ENCODE results near the gene TPD52L2. TPM values are rescaled to one million over a fixed set of nuclear protein-coding genes. Genes with fewer than 3 reads are reported as not detected.
"Not testable (repeated sequence)": the region's sequence is repeated elsewhere in the genome, so short reads cannot be mapped to it uniquely, and the experiment has no call there.

Gene TPD52L2
- polyA plus RNA-seq, 2 donors = 82.0 to 107 TPM

DNA sequence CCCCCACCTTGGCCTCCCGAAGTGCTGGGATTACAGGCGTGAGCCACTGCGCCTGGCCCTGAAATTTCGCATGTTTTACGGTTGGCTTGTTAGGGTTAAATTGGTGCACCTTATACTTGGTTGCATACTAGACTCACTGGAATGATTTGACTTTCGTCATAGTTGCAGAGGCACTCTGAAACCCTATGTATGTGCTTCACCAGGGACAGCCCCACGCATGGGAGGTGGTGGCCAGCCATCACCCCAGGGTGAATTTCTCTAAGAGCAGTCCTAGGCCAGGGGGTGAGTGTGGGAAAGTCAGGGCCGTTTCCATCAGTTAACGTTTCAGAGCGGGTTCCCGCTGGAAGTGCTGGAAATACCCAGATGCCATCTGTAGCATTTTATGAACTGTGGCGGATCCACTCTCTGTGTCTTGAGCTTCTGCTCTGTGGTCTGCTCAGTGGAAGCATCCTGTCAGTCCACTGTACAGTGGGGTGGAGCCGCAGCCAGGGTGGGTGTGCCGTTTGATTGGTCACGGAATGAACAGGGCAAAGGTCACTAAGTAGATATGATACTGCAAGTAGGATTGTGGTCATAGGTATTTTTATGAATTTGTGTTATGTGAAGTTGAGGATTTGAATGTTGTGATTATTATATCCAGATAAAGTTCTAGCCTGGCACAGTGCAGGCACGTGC, 43.1 kb downstream of the TPD52L2 start:
- Histone ChIP-seq H3K27ac (ENCODE audit: low read depth in 2 of 2, low read length in 1 of 2) (peak overlapping the region in 1 of 2 donors; percentile 28), H3K27me3 (ENCODE audit: control insufficient read depth in 1 of 2, insufficient read depth in 2 of 2, low read length in 2 of 2) (no peaks in the 10 kb centered on the region), H3K9me3 (ENCODE audit: control insufficient read depth in 2 of 2, insufficient read depth in 1 of 2, low read depth in 1 of 2, low read length in 1 of 2) (no peaks in the 10 kb centered on the region), H3K36me3 (ENCODE audit: control insufficient read depth in 2 of 2, insufficient read depth in 2 of 2, low read length in 1 of 2) (peaks cover 0 to 3% of the 10 kb centered on the region in 2 donors), H3K4me3 (ENCODE audit: low read depth in 1 of 2, low read length in 2 of 2) (no peak overlapping the region), H3K4me1 (ENCODE audit: control insufficient read depth in 2 of 2, insufficient read depth in 2 of 2, low read length in 1 of 2) (peaks cover 0 to 8% of the 10 kb centered on the region in 2 donors)
- WGBS, 2 donors = 63 to 76% methylated on average over 16 of the region's 16 CpGs

DNA sequence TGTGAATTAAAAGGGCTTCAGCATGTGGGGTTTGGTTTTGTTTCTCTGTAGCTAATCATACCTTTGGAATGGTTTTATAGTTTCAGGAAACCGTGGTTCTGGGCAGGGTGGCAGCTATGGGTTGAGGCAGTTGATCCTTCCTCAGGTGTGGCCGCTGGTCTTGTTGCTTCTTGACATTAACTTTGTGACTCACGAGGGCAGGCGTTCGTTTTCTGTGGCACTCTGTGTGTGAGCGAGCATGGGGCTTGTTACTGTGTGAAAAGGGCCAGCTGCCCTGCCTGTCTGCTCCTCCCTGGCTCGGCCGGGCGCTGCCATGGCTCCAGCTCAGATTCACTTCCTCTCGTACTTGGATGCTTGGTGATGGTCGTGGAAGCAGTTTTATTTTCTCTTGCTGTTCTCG, 46.1 kb downstream of the TPD52L2 start:
- peaks cover 0 to 3% of the 10 kb centered on the region in 2 donors for H3K36me3 ChIP-seq (ENCODE audit: control insufficient read depth in 2 of 2, insufficient read depth in 2 of 2, low read length in 1 of 2)
- peaks cover 0 to 8% of the 10 kb centered on the region in 2 donors for H3K4me1 ChIP-seq (ENCODE audit: control insufficient read depth in 2 of 2, insufficient read depth in 2 of 2, low read length in 1 of 2)
- no peak overlapping the region for H3K4me3 ChIP-seq (ENCODE audit: low read depth in 1 of 2, low read length in 2 of 2)
- no peaks in the 10 kb centered on the region for H3K27me3 ChIP-seq (ENCODE audit: control insufficient read depth in 1 of 2, insufficient read depth in 2 of 2, low read length in 2 of 2)
- WGBS, 2 donors = 24 to 34% methylated on average over 12 of the region's 12 CpGs
- no peaks in the 10 kb centered on the region for H3K9me3 ChIP-seq (ENCODE audit: control insufficient read depth in 2 of 2, insufficient read depth in 1 of 2, low read depth in 1 of 2, low read length in 1 of 2)
- H3K27ac ChIP-seq (ENCODE audit: low read depth in 2 of 2, low read length in 1 of 2) = peak overlapping the region; percentile 88 to 96

DNA sequence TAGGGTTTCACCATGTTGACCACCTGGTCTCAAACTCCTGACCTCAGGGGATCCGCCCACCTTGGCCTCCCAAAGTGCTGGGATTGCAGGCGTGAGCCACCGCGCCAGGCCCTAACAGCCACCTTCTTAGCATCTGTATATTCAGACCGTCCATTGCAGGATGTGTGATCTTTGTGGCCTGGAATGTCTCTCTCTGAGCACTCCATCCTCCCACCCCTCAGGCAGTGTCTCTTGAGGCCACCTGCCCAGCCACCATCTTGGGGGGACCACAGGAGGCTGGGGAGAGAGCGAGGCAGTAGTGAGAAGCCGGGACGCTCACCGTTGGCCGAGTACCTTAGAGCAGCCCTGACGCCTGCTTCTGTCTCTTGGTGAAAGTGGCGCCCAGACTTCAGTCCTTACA, 48.7 kb downstream of the TPD52L2 start:
- 96 to 97% methylated on average over 12 of the region's 12 CpGs for WGBS, 2 donors
- H3K4me1 ChIP-seq (ENCODE audit: control insufficient read depth in 2 of 2, insufficient read depth in 2 of 2, low read length in 1 of 2) = peaks cover 0 to 8% of the 10 kb centered on the region in 2 donors
- H3K27ac ChIP-seq (ENCODE audit: low read depth in 2 of 2, low read length in 1 of 2) = no peak overlapping the region
- H3K9me3 ChIP-seq (ENCODE audit: control insufficient read depth in 2 of 2, insufficient read depth in 1 of 2, low read depth in 1 of 2, low read length in 1 of 2) = no peaks in the 10 kb centered on the region
- no peak overlapping the region for H3K4me3 ChIP-seq (ENCODE audit: low read depth in 1 of 2, low read length in 2 of 2)
- H3K27me3 ChIP-seq (ENCODE audit: control insufficient read depth in 1 of 2, insufficient read depth in 2 of 2, low read length in 2 of 2) = no peaks in the 10 kb centered on the region
- peaks cover 0 to 5% of the 10 kb centered on the region in 2 donors for H3K36me3 ChIP-seq (ENCODE audit: control insufficient read depth in 2 of 2, insufficient read depth in 2 of 2, low read length in 1 of 2)

GRCh38 chr20:63915471-63915870, 50.4 kb downstream of the TPD52L2 start:
- no peaks in the 10 kb centered on the region for H3K9me3 ChIP-seq (ENCODE audit: control insufficient read depth in 2 of 2, insufficient read depth in 1 of 2, low read depth in 1 of 2, low read length in 1 of 2)
- peak overlapping the region in 1 of 2 donors; percentile 36 for H3K27ac ChIP-seq (ENCODE audit: low read depth in 2 of 2, low read length in 1 of 2)
- H3K4me3 ChIP-seq (ENCODE audit: low read depth in 1 of 2, low read length in 2 of 2) = no peak overlapping the region
- H3K36me3 ChIP-seq (ENCODE audit: control insufficient read depth in 2 of 2, insufficient read depth in 2 of 2, low read length in 1 of 2) = peaks cover 0 to 10% of the 10 kb centered on the region in 2 donors
- peaks cover 0 to 5% of the 10 kb centered on the region in 2 donors for H3K4me1 ChIP-seq (ENCODE audit: control insufficient read depth in 2 of 2, insufficient read depth in 2 of 2, low read length in 1 of 2)
- H3K27me3 ChIP-seq (ENCODE audit: control insufficient read depth in 1 of 2, insufficient read depth in 2 of 2, low read length in 2 of 2) = no peaks in the 10 kb centered on the region
- WGBS, 2 donors = 85 to 95% methylated on average over 6 of the region's 6 CpGs

DNA sequence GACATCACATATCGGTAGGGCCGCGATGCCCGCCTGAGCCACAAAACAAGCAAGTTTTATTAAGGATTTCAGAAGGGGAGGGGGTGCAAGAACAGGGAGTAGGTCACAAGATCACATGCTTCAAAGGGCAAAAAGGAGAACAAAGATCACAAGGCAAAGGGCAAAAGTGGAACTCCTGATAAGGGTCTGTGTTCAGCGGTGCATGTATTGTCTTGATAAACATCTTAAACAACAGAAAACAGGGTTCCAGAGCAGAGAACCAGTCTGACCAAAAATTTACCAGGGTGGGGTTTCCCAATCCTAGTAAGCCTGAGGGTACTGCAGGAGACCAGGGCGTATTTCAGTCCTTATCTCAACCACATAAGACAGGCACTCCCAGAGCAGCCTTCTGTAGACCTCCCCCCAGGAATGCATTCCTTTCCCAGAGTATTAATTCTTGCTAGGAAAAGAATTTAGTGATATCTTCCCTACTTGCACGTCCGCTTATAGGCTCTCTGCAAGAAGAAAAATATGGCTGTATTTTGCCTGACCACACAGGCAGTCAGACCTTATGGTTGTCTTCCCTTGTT, 51.4 kb downstream of the TPD52L2 start:
- H3K9me3 ChIP-seq (ENCODE audit: control insufficient read depth in 2 of 2, insufficient read depth in 1 of 2, low read depth in 1 of 2, low read length in 1 of 2); H3K4me1 ChIP-seq (ENCODE audit: control insufficient read depth in 2 of 2, insufficient read depth in 2 of 2, low read length in 1 of 2); H3K27me3 ChIP-seq (ENCODE audit: control insufficient read depth in 1 of 2, insufficient read depth in 2 of 2, low read length in 2 of 2); H3K27ac ChIP-seq (ENCODE audit: low read depth in 2 of 2, low read length in 1 of 2); H3K4me3 ChIP-seq (ENCODE audit: low read depth in 1 of 2, low read length in 2 of 2): not testable (repeated sequence)
- H3K36me3 ChIP-seq (ENCODE audit: control insufficient read depth in 2 of 2, insufficient read depth in 2 of 2, low read length in 1 of 2) = peaks cover 0 to 10% of the 10 kb centered on the region in 2 donors
- 95% methylated on average over 8 of the region's 8 CpGs for WGBS, 2 donors

DNA sequence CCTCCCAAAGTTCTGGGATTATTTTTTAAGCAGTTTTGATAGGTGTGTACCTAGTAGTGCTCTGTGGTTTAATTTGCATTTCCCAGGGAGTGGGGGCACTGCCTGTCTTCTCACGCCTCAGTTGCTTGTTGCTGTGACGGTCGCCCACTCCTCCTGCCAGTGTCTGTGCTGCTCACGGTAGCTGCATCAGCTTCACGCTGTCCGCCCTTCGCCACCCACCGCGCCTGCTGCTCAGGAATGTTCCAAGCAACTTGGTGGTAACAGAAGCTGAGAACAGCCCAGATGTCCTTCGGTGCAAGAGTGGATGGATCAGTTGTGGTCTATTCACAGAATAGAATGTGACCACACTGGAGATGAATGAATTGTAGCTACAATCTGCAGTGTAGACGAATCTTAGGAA, 52.7 kb downstream of the TPD52L2 start:
- Histone ChIP-seq H3K27ac (ENCODE audit: low read depth in 2 of 2, low read length in 1 of 2) (no peak overlapping the region), H3K9me3 (ENCODE audit: control insufficient read depth in 2 of 2, insufficient read depth in 1 of 2, low read depth in 1 of 2, low read length in 1 of 2) (no peaks in the 10 kb centered on the region), H3K27me3 (ENCODE audit: control insufficient read depth in 1 of 2, insufficient read depth in 2 of 2, low read length in 2 of 2) (no peaks in the 10 kb centered on the region), H3K36me3 (ENCODE audit: control insufficient read depth in 2 of 2, insufficient read depth in 2 of 2, low read length in 1 of 2) (peaks cover 0 to 13% of the 10 kb centered on the region in 2 donors), H3K4me3 (ENCODE audit: low read depth in 1 of 2, low read length in 2 of 2) (no peak overlapping the region), H3K4me1 (ENCODE audit: control insufficient read depth in 2 of 2, insufficient read depth in 2 of 2, low read length in 1 of 2) (peaks cover 0 to 2% of the 10 kb centered on the region in 2 donors)
- 91 to 93% methylated on average over 11 of the region's 11 CpGs for WGBS, 2 donors

GRCh38 chr20:63919130-63919529, 54.1 kb downstream of the TPD52L2 start:
- WGBS, 2 donors = 88 to 92% methylated on average over 18 to 19 of the region's 19 CpGs
- Histone ChIP-seq H3K27me3 (ENCODE audit: control insufficient read depth in 1 of 2, insufficient read depth in 2 of 2, low read length in 2 of 2) (no peaks in the 10 kb centered on the region), H3K27ac (ENCODE audit: low read depth in 2 of 2, low read length in 1 of 2) (no peak overlapping the region), H3K4me3 (ENCODE audit: low read depth in 1 of 2, low read length in 2 of 2) (no peak overlapping the region), H3K4me1 (ENCODE audit: control insufficient read depth in 2 of 2, insufficient read depth in 2 of 2, low read length in 1 of 2) (no peaks in the 10 kb centered on the region), H3K9me3 (ENCODE audit: control insufficient read depth in 2 of 2, insufficient read depth in 1 of 2, low read depth in 1 of 2, low read length in 1 of 2) (no peaks in the 10 kb centered on the region), H3K36me3 (ENCODE audit: control insufficient read depth in 2 of 2, insufficient read depth in 2 of 2, low read length in 1 of 2) (peaks cover 0 to 13% of the 10 kb centered on the region in 2 donors)

DNA sequence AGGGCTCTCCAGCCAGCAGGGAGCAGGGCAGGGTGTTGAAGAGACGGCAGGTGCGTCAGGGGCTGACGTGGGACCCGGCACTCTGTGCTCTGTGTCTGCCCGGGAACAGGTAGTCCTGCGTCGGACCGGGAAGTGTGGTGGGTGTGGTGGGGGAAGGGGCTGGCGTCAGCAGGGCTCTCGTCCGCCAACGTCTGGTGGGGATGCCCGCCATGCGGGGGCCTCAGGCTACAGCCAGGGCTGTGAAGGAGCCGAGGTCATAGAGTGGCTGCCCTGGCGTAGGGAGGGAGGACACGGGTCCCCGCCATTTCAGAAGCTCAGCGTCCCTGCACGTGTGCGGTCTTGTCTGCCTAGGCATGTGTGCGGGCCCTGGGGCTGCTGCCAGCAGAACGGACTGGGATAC, 55.2 kb downstream of the TPD52L2 start:
- 92 to 95% methylated on average over 23 of the region's 23 CpGs for WGBS, 2 donors
- peaks cover 0 to 13% of the 10 kb centered on the region in 2 donors for H3K36me3 ChIP-seq (ENCODE audit: control insufficient read depth in 2 of 2, insufficient read depth in 2 of 2, low read length in 1 of 2)
- no peak overlapping the region for H3K4me3 ChIP-seq (ENCODE audit: low read depth in 1 of 2, low read length in 2 of 2)
- no peaks in the 10 kb centered on the region for H3K4me1 ChIP-seq (ENCODE audit: control insufficient read depth in 2 of 2, insufficient read depth in 2 of 2, low read length in 1 of 2)
- H3K27ac ChIP-seq (ENCODE audit: low read depth in 2 of 2, low read length in 1 of 2) = no peak overlapping the region
- H3K27me3 ChIP-seq (ENCODE audit: control insufficient read depth in 1 of 2, insufficient read depth in 2 of 2, low read length in 2 of 2) = no peaks in the 10 kb centered on the region
- no peaks in the 10 kb centered on the region for H3K9me3 ChIP-seq (ENCODE audit: control insufficient read depth in 2 of 2, insufficient read depth in 1 of 2, low read depth in 1 of 2, low read length in 1 of 2)

DNA sequence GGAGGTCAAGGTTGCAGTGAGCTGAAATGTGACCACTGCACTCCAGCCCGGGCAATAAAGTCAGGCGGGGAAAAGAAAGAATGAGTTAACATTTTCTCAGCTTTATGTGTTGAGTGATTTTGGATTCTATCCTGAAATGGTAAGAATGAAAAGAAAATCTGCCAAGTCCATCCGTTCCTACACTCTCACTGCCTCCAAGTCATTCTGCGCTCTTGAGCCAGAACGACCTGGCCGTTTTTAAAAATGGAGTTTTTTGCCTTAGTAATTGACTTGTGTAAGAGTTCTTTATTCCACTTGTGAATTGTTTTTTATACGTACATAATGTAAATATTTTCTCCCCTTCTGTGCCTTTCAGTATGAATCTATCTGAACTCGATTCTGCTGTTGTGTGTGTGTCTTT, 58.6 kb downstream of the TPD52L2 start:
- Histone ChIP-seq H3K27ac (ENCODE audit: low read depth in 2 of 2, low read length in 1 of 2) (no peak overlapping the region), H3K27me3 (ENCODE audit: control insufficient read depth in 1 of 2, insufficient read depth in 2 of 2, low read length in 2 of 2) (no peaks in the 10 kb centered on the region), H3K4me3 (ENCODE audit: low read depth in 1 of 2, low read length in 2 of 2) (no peak overlapping the region), H3K9me3 (ENCODE audit: control insufficient read depth in 2 of 2, insufficient read depth in 1 of 2, low read depth in 1 of 2, low read length in 1 of 2) (no peaks in the 10 kb centered on the region), H3K36me3 (ENCODE audit: control insufficient read depth in 2 of 2, insufficient read depth in 2 of 2, low read length in 1 of 2) (peaks cover 7 to 22% of the 10 kb centered on the region in 2 donors), H3K4me1 (ENCODE audit: control insufficient read depth in 2 of 2, insufficient read depth in 2 of 2, low read length in 1 of 2) (no peaks in the 10 kb centered on the region)
- 73 to 74% methylated on average over 8 of the region's 8 CpGs for WGBS, 2 donors

DNA sequence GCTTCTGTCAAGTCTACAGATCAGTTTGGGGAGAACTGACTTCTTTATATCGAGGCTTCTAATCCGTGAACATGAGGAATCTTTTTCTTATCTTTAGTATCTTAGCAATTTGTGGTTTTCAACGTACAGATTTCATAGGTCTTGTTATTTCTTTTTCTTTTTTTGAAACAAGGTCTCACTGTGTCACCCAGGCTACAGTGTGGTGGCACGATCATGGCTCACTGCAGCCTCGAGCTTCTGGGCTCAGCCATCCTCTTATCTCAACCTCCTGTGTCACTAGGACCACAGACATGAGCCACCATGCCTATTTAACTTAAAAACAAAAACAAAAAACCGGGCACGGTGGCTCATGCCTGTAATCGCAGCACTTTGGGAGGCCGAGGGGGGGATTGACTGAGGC, 59.2 kb downstream of the TPD52L2 start:
- Histone ChIP-seq H3K9me3 (ENCODE audit: control insufficient read depth in 2 of 2, insufficient read depth in 1 of 2, low read depth in 1 of 2, low read length in 1 of 2) (no peaks in the 10 kb centered on the region), H3K4me3 (ENCODE audit: low read depth in 1 of 2, low read length in 2 of 2) (no peak overlapping the region), H3K27ac (ENCODE audit: low read depth in 2 of 2, low read length in 1 of 2) (no peak overlapping the region), H3K4me1 (ENCODE audit: control insufficient read depth in 2 of 2, insufficient read depth in 2 of 2, low read length in 1 of 2) (no peaks in the 10 kb centered on the region), H3K27me3 (ENCODE audit: control insufficient read depth in 1 of 2, insufficient read depth in 2 of 2, low read length in 2 of 2) (no peaks in the 10 kb centered on the region), H3K36me3 (ENCODE audit: control insufficient read depth in 2 of 2, insufficient read depth in 2 of 2, low read length in 1 of 2) (peaks cover 7 to 28% of the 10 kb centered on the region in 2 donors)
- 78 to 82% methylated on average over 9 of the region's 9 CpGs for WGBS, 2 donors
